GM18502 (cell line): ENCODE data around the gene SPC25.
"Not testable (repeated sequence)": the region's sequence is repeated elsewhere in the genome, so short reads cannot be mapped to it uniquely, and the experiment has no call there.

Source experiments
- ATAC-seq: cut with Tn5 transposase; IDR thresholded peaks from one replicate; pipeline ENCODE4 v1.9.1; 2021; ENCODE audit warnings: mild to moderate bottlenecking; ENCODE audit not compliant: unreplicated experiment, poor library complexity

The SPC25 gene

DNA sequence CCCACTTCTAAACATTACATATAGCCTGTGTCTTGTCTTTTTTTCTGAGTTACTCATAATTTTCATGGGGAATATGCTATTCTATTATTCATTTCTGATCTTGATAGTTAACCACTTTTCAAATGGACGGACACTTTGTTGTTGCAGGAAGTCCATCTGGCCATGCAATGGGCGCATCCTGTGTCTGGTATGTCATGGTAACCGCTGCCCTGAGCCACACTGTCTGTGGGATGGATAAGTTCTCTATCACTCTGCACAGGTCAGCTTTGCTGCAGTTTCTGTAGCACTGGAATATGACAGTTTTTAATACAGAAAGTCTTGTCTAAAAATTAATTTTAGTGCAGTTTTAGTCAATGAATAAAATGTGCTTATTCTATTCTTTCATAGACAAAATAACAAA is 14.1 kb upstream of the SPC25 start:
- ATAC-seq, result no peak

DNA sequence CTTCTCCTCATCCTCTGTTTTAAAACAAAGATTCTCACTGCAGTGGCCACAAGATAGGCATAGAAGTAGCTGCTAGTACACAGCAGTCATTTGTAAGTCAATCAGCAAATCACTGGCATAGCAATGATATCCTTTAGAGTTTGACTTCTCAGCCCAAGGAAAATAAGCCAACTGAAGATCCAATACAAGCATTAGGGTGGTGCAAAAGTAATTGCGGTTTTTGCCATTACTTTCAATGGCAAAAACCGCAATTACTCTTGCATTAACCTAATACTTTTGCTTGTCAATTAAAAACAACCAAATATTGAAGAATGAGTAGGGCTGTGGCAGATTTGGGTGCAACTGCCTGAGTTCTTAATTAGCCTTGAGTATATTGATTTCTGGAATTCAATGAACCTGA is 13.7 kb upstream of the SPC25 start:
- ATAC-seq, result no peak

DNA sequence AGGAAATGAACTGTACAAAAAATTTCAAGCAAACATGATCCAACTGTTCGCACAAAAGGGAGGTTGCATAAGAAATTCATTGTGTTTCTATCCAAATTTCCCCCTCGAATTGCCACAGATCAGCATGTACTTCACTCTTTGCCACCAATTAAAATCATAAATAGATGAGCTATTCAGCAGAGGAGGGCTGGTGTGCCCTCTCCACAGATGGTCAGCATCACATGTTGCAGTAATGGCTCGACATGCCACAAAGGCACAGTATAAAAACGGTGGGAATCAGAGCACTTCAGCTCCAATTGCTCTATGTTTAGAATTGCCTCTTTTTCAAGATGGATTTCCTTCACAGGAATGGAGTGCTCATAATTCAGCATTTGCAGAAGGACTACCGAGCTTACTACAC is 10.8 kb upstream of the SPC25 start, which contains the start of gene G6PC2:
Gene G6PC2, plus strand, starts transcription at position 289 of the 400 bp plus-strand sequence. Its CDS starts 41 bp downstream, at position 330.
- no peak for ATAC-seq

- ATAC-seq, result no peak
These were observed 7.2 kb upstream of the SPC25 start for GRCh38 chr2:168897449-168897848.

DNA sequence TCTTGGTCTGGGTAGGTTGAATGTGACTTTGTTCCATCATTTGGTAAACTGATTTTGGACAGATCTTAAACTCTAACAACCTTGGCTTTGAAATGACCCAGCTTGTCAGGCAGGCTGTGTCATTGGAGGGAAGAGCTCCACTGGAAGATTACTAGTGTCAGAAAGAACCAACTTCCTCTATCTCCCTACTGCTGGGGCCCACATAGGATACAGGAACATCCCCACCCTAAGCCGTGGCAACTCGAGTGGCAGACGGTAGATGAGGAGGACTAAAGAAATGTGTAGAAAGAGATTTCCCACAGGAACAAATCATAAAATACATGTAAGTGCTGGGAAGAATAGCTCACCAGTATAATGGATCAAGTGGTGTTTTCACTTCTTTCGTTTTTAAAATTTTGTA is 6.6 kb upstream of the SPC25 start:
- ATAC-seq, result no peak

- no peak for ATAC-seq
These were observed 5.5 kb upstream of the SPC25 start for GRCh38 chr2:168895771-168896170.

DNA sequence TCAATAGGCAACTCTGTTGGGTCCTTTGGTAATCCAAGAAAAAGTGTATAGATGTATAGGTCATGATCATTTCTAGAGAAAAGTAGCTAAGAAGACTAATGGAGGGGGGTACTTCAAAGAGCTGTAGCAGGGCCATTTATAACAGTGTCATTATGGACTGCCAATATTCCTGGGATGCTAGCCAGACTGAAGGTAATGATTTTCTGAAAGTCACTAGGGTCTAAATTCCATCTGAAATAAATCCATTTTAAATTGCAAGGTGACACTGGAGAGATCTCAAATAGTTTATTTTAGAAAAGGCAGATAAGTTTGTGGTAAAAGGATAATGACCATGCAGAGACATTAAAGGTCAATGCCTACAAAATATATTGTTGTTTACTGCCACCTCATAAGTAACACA is 4.5 kb upstream of the SPC25 start:
- no peak for ATAC-seq

GRCh38 chr2:168894101-168894500 is 3.9 kb upstream of the SPC25 start:
- no peak for ATAC-seq

DNA sequence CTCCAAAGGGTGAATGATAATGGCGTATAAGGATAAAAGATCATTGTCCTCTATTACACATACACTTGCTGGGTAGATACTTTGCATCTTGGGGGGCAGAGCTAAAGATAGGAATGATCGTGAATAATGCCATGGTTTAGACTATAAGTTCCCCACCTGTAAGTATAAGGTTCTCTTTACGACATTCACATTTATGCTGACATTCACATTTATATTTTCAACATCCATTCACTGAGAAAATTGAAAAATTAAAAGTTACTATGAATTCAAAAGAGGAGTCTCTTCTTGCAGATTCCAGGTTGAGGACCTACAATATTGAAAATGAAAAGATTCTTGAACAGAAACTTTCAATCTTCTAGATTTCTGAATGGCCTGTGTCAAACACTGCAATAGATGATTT is 2.1 kb upstream of the SPC25 start:
- no peak for ATAC-seq

DNA sequence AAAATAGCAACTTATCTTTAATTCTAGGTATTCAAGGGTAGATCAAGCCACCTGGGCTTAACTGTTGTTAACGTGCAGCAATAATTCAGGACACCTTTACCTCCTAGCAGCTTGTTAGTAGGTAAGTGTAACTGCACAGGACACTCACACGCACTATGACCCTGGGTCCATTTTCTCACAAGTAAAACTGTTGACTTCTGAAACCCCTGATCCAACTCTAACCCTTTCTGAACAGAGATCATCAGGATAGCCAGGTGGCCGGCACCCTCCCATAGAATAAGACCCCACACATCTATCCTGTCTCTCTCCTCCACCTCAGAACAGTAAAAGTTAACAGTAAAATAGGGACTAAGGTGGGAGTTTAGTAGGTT is 610 bp downstream of the SPC25 start:
- peak; percentile 0 for ATAC-seq

GRCh38 chr2:168884975-168885374 is 5.3 kb downstream of the SPC25 start:
- ATAC-seq, result no peak

GRCh38 chr2:168882163-168882562 is 8.1 kb downstream of the SPC25 start:
- ATAC-seq, result not testable (repeated sequence)

DNA sequence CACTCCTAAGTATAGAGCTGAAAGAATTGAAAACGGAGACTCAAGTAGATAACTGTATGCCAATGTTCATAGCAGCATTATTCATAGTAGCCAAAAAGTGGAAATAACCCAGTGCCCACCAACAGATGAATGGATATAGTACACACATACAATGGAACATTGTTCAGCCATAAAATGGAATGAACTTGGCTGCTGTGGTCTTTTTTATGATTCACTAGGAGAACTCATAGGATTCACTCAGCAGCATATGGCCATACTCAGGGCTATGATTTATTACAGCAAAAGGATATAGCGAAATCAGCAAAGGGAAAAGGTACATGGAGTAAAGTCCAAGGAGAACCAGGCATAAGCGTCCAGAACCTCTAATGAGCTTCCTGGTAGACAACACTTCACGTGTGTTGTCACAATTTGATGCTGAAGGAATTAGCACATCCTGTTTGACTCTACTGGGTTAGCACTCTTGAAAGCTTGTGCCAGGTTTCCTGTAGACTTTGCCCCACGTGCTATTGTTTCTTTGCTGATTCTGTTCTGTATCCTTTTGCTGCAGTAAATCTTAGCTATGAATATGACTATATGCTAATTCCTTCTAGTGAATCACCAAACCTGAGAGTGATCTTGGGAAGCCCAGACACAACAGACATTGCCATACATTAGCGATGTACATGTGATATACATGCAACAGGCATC is 15.7 kb downstream of the SPC25 start:
- ATAC-seq, result no peak

- not testable (repeated sequence) for ATAC-seq
These were observed 19.4 kb downstream of the SPC25 start for GRCh38 chr2:168870824-168871223.

DNA sequence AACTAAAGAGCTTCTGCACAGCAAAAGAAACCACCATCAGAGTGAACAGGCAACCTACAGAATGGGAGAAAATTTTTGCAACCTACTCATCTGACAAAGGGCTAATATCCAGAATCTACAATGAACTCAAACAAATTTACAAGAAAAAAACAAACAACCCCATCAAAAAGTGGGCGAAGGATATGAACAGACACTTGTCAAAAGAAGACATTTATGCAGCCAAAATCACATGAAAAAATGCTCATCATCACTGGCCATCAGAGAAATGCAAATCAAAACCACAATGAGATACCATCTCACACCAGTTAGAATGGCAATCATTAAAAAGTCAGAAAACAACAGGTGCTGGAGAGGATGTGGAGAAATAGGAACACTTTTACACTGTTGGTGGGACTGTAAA is 19.9 kb downstream of the SPC25 start:
- ATAC-seq, result not testable (repeated sequence)

- not testable (repeated sequence) for ATAC-seq
These were observed 23.1 kb downstream of the SPC25 start for GRCh38 chr2:168867164-168867563.

- ATAC-seq, result no peak
These were observed 32.1 kb downstream of the SPC25 start for GRCh38 chr2:168858146-168858545.

GRCh38 chr2:168855601-168856000 is 34.6 kb downstream of the SPC25 start:
- ATAC-seq, result no peak

DNA sequence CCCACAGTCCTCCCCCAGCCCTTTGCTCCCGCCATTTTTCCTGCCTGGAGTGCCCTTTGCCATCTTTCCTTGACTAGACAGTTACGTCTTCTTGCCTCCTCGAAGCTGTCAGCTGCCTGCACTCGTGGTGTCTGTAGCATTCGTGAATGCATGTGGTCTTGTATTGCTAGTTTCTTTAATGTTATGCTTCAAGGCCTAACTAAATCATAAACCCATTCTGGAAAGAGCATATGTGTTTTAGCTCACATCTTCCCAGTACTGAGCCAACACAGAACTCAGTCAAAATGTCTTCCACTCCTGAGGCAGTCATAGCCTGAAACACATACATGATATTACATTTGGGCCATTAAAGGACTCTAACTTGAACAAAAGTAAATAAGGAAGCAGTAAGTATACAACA is 35.6 kb downstream of the SPC25 start:
- no peak for ATAC-seq

- no peak for ATAC-seq
These were observed 36.8 kb downstream of the SPC25 start for GRCh38 chr2:168853471-168853870.

GRCh38 chr2:168852481-168852880 is 37.7 kb downstream of the SPC25 start:
- no peak for ATAC-seq

- ATAC-seq, result no peak
These were observed 38.4 kb downstream of the SPC25 start for GRCh38 chr2:168851674-168852320.
